K562 (cell line): ENCODE measurements around the gene KCNMB3. TPM values are rescaled to one million over a fixed set of nuclear protein-coding genes. Genes with fewer than 3 reads are reported as not detected.
A peak's percentile ranks its signal among the peaks of the same experiment; 100 is the strongest.

ENCODE experiments used
- ATAC-seq: fragments of 200-7000 bp; cut with Tn5 transposase; 3 replicates; pipeline ENCODE4 v1.9.1; 2020; ENCODE audit warnings: moderate library complexity
- BruUV-seq: library from RNA; stranded (reverse); fragments of 400-500 nt; replicated peaks from 2 replicates; lab custom pipeline; 2021; lab: Mats Ljungman, UMichigan
- CTCF ChIA-PET: fragments of 300-600 bp; formaldehyde crosslinking; extraction: SDS; loops from one replicate; lab custom pipeline; 2021; ENCODE audit warnings: low intra/inter-chr PET ratio; lab: Yijun Ruan, JAX
- POLR2A ChIA-PET: fragments of 300-600, 350-650 bp; sonication (Branson Sonifier 250); formaldehyde crosslinking; extraction: SDS; loops from one replicate; lab custom pipeline; 2021; ENCODE audit warnings: antibody characterized with exemption, inconsistent platforms; lab: Yijun Ruan, JAX
- DNase-seq, 4 experiments: peaks; one replicate each; pipeline versions ENCODE4 v3.0.0 to v3.0.0-alpha.2; 2011 to 2018; ENCODE audit warnings: low spot score in 3 of 4, mixed read lengths in 3 of 4; ENCODE audit errors: extremely low read depth in 1 of 4
- FAIRE-seq: peaks from 2 replicates; lab custom pipeline; 2011; peaks lifted over from hg19 to GRCh38; lab: Jason Lieb, UNC
- H2AFZ ChIP-seq: 2 replicates; pipeline ENCODE4 v1.6.0; 2011; ENCODE audit warnings: low read depth, low read length, control low read depth, inconsistent platforms
- H3K27ac ChIP-seq: fragments of 200-600 bp; 3 replicates; pipeline ENCODE4 v1.8.0; 2011; ENCODE audit warnings: low read depth, mild to moderate bottlenecking, control low read depth, inconsistent platforms, low read length, moderate library complexity, mixed read lengths; ENCODE audit errors: extremely low read depth
- H3K27me3 ChIP-seq, 2 experiments: fragments of 300-600 bp in 1 of 2; 2 replicates in 1 of 2; 3 replicates in 1 of 2; pipeline versions ENCODE4 v1.6.0 to v1.8.0; 2011; ENCODE audit warnings: inconsistent platforms in 2 of 2, low read length in 2 of 2, mild to moderate bottlenecking in 1 of 2, mixed read lengths in 1 of 2, moderate library complexity in 1 of 2; ENCODE audit not compliant: control insufficient read depth in 2 of 2, insufficient read depth in 2 of 2
- H3K36me3 ChIP-seq: fragments of 300-600 bp; 3 replicates; pipeline ENCODE4 v1.8.0; 2011; ENCODE audit warnings: mild to moderate bottlenecking, low read length, inconsistent platforms; ENCODE audit not compliant: control insufficient read depth, insufficient read depth
- H3K4me1 ChIP-seq, 2 experiments: fragments of 200-600 bp in 1 of 2; replicated peaks in 1 of 2; 2 replicates in 1 of 2; 3 replicates in 1 of 2; pipeline versions ENCODE4 v1.5.1 to v1.8.0; 2011; ENCODE audit warnings: inconsistent platforms in 2 of 2, low read length in 2 of 2, mild to moderate bottlenecking in 1 of 2, mixed read lengths in 1 of 2, moderate library complexity in 1 of 2; ENCODE audit not compliant: control insufficient read depth in 2 of 2, insufficient read depth in 2 of 2
- H3K4me2 ChIP-seq: 2 replicates; pipeline ENCODE4 v1.6.1; 2011; ENCODE audit warnings: low read length, control low read depth, inconsistent platforms, mixed read lengths; ENCODE audit not compliant: insufficient read depth
- H3K4me3 ChIP-seq: fragments of 200-600 bp; sonication (generic), shearing (Covaris generic); 2 replicates; pipeline ENCODE4 v1.5.1; 2016; ENCODE audit warnings: control low read depth, inconsistent platforms
- H3K79me2 ChIP-seq: fragments of 200-600 bp; 3 replicates; pipeline ENCODE4 v1.8.0; 2011; ENCODE audit warnings: low read length, inconsistent platforms; ENCODE audit not compliant: control insufficient read depth, insufficient read depth
- H3K9ac ChIP-seq, 2 experiments: 2 replicates each; pipeline versions ENCODE4 v1.6.0 to v1.6.1; 2011; ENCODE audit warnings: low read depth in 2 of 2, low read length in 2 of 2, control low read depth in 1 of 2, inconsistent platforms in 1 of 2, mild to moderate bottlenecking in 1 of 2, mixed read lengths in 1 of 2; ENCODE audit not compliant: insufficient read depth in 1 of 2
- H3K9me1 ChIP-seq: one replicate; pipeline ENCODE4 v1.6.0; 2011; ENCODE audit warnings: inconsistent platforms, mild to moderate bottlenecking, low read length, moderate library complexity; ENCODE audit not compliant: control insufficient read depth, insufficient read depth
- H3K9me3 ChIP-seq: replicated peaks from 2 replicates; pipeline ENCODE4 v1.5.1; 2011; ENCODE audit warnings: low read depth, low read length, inconsistent platforms; ENCODE audit not compliant: control insufficient read depth, insufficient read depth
- H4K20me1 ChIP-seq: replicated peaks from 2 replicates; pipeline ENCODE4 v1.6.1; 2011; ENCODE audit warnings: low read length, inconsistent platforms, mixed read lengths; ENCODE audit not compliant: control insufficient read depth, insufficient read depth
- CREB3 ChIP-seq: fragments of 450-650 bp; conservative IDR thresholded peaks from 2 replicates; pipeline ENCODE4 v1.6.1; 2016; ENCODE audit warnings: missing genetic modification characterization, low read depth, mild to moderate bottlenecking, missing compliant biosample characterization, moderate library complexity
- EGR1 ChIP-seq: fragments of 450-650 bp; conservative IDR thresholded peaks from 2 replicates; pipeline ENCODE4 v1.6.1; 2017; ENCODE audit warnings: mild to moderate bottlenecking
- RNF2 ChIP-seq: sonication (generic); IDR thresholded peaks from 2 replicates; pipeline ENCODE4 v1.6.1; 2016
- WGBS: fragments of 100-300 bp; shearing (Covaris generic); methylation state at CpG from one replicate; pipeline ENCODE4 v1.1.6; 2016; ENCODE audit warnings: low coverage, mixed read lengths; ENCODE audit not compliant: insufficient coverage; ENCODE audit errors: missing lambda C conversion rate; 5-methylcytosine and 5-hydroxymethylcytosine counted together
- in situ Hi-C: fragments of 300-500 bp; cut with MboI; formaldehyde crosslinking; loops from 4 replicates; pipeline ENCODE4 v1.15.0; 2018; ENCODE audit warnings: inconsistent platforms, mixed read lengths
- intact Hi-C: fragments of 100-400 bp; cut with micrococcal nuclease; formaldehyde crosslinking; loops from 2 replicates; pipeline ENCODE4 v1.14.2; 2022
- polyA plus RNA-seq, 8 experiments: library from polyadenylated mRNA; depleted of rRNA in 4 of 8; stranded (reverse) in 5 of 8; unstranded in 3 of 8; fragments of >200 nt; fragmentation: Nextera tagmentation in 2 of 8; fragmentation: Illumina TruSeq in 1 of 8; extraction: Ambion mirVana in 2 of 8; extraction: Trizol in 1 of 8; gene quantifications; 2 replicates each; pipeline versions ENCODE4 v1.2.1 to v1.2.3, GENCODE V29; 2011 to 2014; ENCODE audit warnings: inconsistent platforms in 1 of 8, missing spikeins in 1 of 8
- total RNA-seq, 7 experiments: library from RNA; depleted of rRNA in 6 of 7; stranded (reverse); fragments of >200 nt in 6 of 7; fragmentation: Illumina TruSeq in 2 of 7; extraction: Trizol in 2 of 7; gene quantifications; 2 replicates each; pipeline versions ENCODE4 v1.2.1 to v1.2.3, GENCODE V29; 2011 to 2021; ENCODE audit warnings: low replicate concordance in 1 of 7
- TF ChIP-seq, protein P1 (sequence below): fragments of 250-450 bp; sonication (Bioruptor Pico); IDR thresholded peaks from 2 replicates; pipeline ENCODE4 v1.8.0; 2021; ENCODE audit warnings: borderline replicate concordance, mild to moderate bottlenecking, moderate library complexity; ENCODE audit not compliant: poor library complexity, severe bottlenecking
- TF ChIP-seq, protein P2 (sequence below), 2 experiments: fragments of 450-650 bp in 1 of 2; sonication (generic) in 1 of 2; formaldehyde crosslinking in 1 of 2; IDR thresholded peaks in 1 of 2; conservative IDR thresholded peaks in 1 of 2; 2 replicates each; pipeline versions ENCODE4 v1.6.1 to v1.8.1; 2016 to 2023; ENCODE audit warnings: mild to moderate bottlenecking in 2 of 2, moderate library complexity in 2 of 2, inconsistent platforms in 1 of 2, missing genetic modification reagents in 1 of 2

Gene KCNMB3
- total and polyA plus RNA-seq, 9 of the 15 experiments (the other 6 are each of a cell fraction or from before 2014, with no cell fraction given) = 7.0 to 21.1 (median 14.3) TPM

- no peak for TF ChIP-seq CREB3 (tag)
- TF ChIP-seq, protein P1, sequence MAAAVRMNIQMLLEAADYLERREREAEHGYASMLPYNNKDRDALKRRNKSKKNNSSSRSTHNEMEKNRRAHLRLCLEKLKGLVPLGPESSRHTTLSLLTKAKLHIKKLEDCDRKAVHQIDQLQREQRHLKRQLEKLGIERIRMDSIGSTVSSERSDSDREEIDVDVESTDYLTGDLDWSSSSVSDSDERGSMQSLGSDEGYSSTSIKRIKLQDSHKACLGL (CRISPR knock-in tag) = no peak
- TF ChIP-seq RNF2 = no peak
- TF ChIP-seq, all 486 proteins: peak for 0
Measured at GRCh38 chr3:179229177-179229576, 21.7 kb downstream of the KCNMB3 start (continued).

DNA sequence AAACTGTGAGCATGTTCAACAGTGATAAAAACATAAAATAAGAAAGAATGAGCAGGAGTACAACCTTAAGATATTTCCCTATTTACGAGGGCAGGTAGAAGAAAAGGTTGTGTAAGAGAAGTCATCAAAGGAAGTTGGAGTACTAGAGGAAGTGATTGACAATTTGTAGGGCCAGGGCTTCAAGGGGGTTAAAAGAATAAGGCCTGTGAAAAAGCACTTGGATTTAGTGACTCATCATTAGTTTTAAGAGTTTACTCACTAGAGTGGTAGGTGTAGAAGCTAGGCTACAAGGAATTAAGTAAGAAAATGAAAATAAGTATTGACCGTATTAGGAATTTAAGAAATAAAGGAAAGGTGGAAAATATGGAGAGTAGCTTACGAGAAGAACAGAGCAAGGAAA is 23.6 kb downstream of the KCNMB3 start:
- CTCF ChIA-PET = no interaction called here
- no peaks in the 10 kb centered on the region for H3K9me3 ChIP-seq
- H3K79me2 ChIP-seq = no peaks in the 10 kb centered on the region
- no peaks in the 10 kb centered on the region for H3K27me3 ChIP-seq
- no peak overlapping the region for H3K27ac ChIP-seq
- FAIRE-seq = no peak
- intact Hi-C loops (no loop called here), in situ Hi-C loops (no loop called here)
- H3K4me1 ChIP-seq = no peaks in the 10 kb centered on the region
- POLR2A ChIA-PET = no interaction called here
- no peak overlapping the region for H2AFZ ChIP-seq
- ATAC-seq = no peak; the same call in 2 of the 3 replicates
- TF ChIP-seq, protein P2, sequence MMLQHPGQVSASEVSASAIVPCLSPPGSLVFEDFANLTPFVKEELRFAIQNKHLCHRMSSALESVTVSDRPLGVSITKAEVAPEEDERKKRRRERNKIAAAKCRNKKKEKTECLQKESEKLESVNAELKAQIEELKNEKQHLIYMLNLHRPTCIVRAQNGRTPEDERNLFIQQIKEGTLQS (IDR thresholded peaks at IDR 0.05) = peak; percentile 25; the same call in 1 of the 2 replicates
- TF ChIP-seq, protein P2 (CRISPR knock-in tag; conservative IDR thresholded peaks at IDR 0.05) = no peak
- no peak for TF ChIP-seq EGR1
- TF ChIP-seq, all 486 proteins: peak for 1
- Histone ChIP-seq H3K4me2 (no peak overlapping the region), H3K4me3 (no peak overlapping the region), H3K36me3 (peaks cover 32% of the 10 kb centered on the region; the same call in 1 of the 3 replicates), H3K9me1 (no peaks in the 10 kb centered on the region), H3K9ac (no peak overlapping the region), H4K20me1 (no peaks in the 10 kb centered on the region)
- no TSS peak for BruUV-seq
- DNase-seq = peak in 1 of 4 experiments; percentile 9
- WGBS = 87% methylated on average over 3 of the region's 3 CpGs
